Panc1 (cell line): ENCODE measurements around the gene SPINK1. TPM values are rescaled to one million over a fixed set of nuclear protein-coding genes. Genes with fewer than 3 reads are reported as not detected.
A peak's percentile ranks its signal among the peaks of the same experiment; 100 is the strongest.

Experiments
- ATAC-seq: fragments of 200-7000 bp; cut with Tn5 transposase; 2 replicates; pipeline ENCODE4 v1.9.1; 2020; ENCODE audit warnings: mild to moderate bottlenecking, moderate library complexity
- BruUV-seq: library from RNA; stranded (reverse); fragments of 400-500 nt; replicated peaks from 2 replicates; lab custom pipeline; 2021; lab: Mats Ljungman, UMichigan
- CTCF ChIA-PET: fragments of 300-600 bp; sonication (Branson Sonifier 250); formaldehyde crosslinking; loops from one replicate; lab custom pipeline; 2022; ENCODE audit warnings: antibody characterized with exemption; lab: Charles Lee
- POLR2A ChIA-PET: fragments of 300-600 bp; sonication (Branson Sonifier 250); formaldehyde crosslinking; loops from one replicate; lab custom pipeline; 2022; ENCODE audit warnings: antibody characterized with exemption; lab: Charles Lee
- DNase-seq: peaks from one replicate; pipeline ENCODE4 v3.0.0-alpha.2; 2010; ENCODE audit warnings: low read depth, low spot score
- H3K27ac ChIP-seq: 2 replicates; pipeline ENCODE4 v1.5.1; 2011; ENCODE audit warnings: mild to moderate bottlenecking, low read length, inconsistent platforms
- H3K27me3 ChIP-seq: fragments of 200-500 bp; sonication (Bioruptor generic); 2 replicates; pipeline ENCODE4 v1.6.0; 2014; ENCODE audit warnings: low read length, inconsistent platforms; ENCODE audit not compliant: control insufficient read depth, insufficient read depth
- H3K36me3 ChIP-seq: fragments of 200-500 bp; sonication (Bioruptor generic); 2 replicates; pipeline ENCODE4 v1.5.1; 2014; ENCODE audit warnings: inconsistent platforms, mild to moderate bottlenecking, low read length, moderate library complexity; ENCODE audit not compliant: control insufficient read depth, insufficient read depth
- H3K4me1 ChIP-seq: 2 replicates; pipeline ENCODE4 v1.5.1; 2011; ENCODE audit warnings: inconsistent platforms, mild to moderate bottlenecking, low read length, moderate library complexity; ENCODE audit not compliant: control insufficient read depth, insufficient read depth
- H3K4me3 ChIP-seq, 2 experiments: 2 replicates each; pipeline ENCODE4 v1.5.1; 2011 to 2012; ENCODE audit warnings: low read depth in 2 of 2, low read length in 2 of 2, mild to moderate bottlenecking in 2 of 2, inconsistent platforms in 1 of 2, moderate library complexity in 1 of 2
- H3K9me3 ChIP-seq: fragments of 200-500 bp; sonication (Bioruptor generic); 2 replicates; pipeline ENCODE4 v1.5.1; 2014; ENCODE audit warnings: low read depth, mild to moderate bottlenecking, inconsistent platforms, low read length, moderate library complexity; ENCODE audit not compliant: control insufficient read depth, insufficient read depth
- POLR2AphosphoS5 ChIP-seq: IDR thresholded peaks from 2 replicates; pipeline ENCODE4 v1.6.1; 2012; ENCODE audit warnings: mild to moderate bottlenecking, low read depth, low read length, moderate library complexity
- SIN3A ChIP-seq: IDR thresholded peaks from 2 replicates; pipeline ENCODE4 v1.6.1; 2012; ENCODE audit warnings: low read depth, mild to moderate bottlenecking, low read length, moderate library complexity, borderline replicate concordance; ENCODE audit not compliant: insufficient read depth
- TCF7L2 ChIP-seq: IDR thresholded peaks from 2 replicates; pipeline ENCODE4 v1.6.1; 2011; ENCODE audit warnings: mild to moderate bottlenecking, low read depth, low read length, inconsistent platforms
- in situ Hi-C: cut with HindIII; loops from 2 replicates; pipeline ENCODE4 v1.10.0; 2016; ENCODE audit warnings: low sequenced_read_pairs, low pct_unique_long_range_greater_than_20kb
- intact Hi-C: fragments of 100-400 bp; cut with micrococcal nuclease; formaldehyde crosslinking; loops from one replicate; pipeline ENCODE4 v1.10.0; 2022; ENCODE audit not compliant: unreplicated experiment
- total RNA-seq: library from RNA; stranded (reverse); gene quantifications from one replicate; pipeline ENCODE4 v1.2.1, GENCODE V29; 2021; ENCODE audit not compliant: unreplicated experiment
- TF ChIP-seq, protein P1 (sequence below), 2 experiments: IDR thresholded peaks; 2 replicates each; pipeline ENCODE4 v1.6.1; 2011 to 2012; ENCODE audit warnings: low read depth in 2 of 2, control low read depth in 1 of 2, low read length in 1 of 2, mild to moderate bottlenecking in 1 of 2, moderate library complexity in 1 of 2; ENCODE audit not compliant: insufficient read depth in 1 of 2
- TF ChIP-seq, protein P2 (sequence below): fragments of 450-650 bp; IDR thresholded peaks from 2 replicates; pipeline ENCODE4 v1.5.1; 2017; ENCODE audit warnings: mild to moderate bottlenecking

Gene SPINK1
- total RNA-seq, 1 experiment from 2014 or later: 3.0 TPM

DNA sequence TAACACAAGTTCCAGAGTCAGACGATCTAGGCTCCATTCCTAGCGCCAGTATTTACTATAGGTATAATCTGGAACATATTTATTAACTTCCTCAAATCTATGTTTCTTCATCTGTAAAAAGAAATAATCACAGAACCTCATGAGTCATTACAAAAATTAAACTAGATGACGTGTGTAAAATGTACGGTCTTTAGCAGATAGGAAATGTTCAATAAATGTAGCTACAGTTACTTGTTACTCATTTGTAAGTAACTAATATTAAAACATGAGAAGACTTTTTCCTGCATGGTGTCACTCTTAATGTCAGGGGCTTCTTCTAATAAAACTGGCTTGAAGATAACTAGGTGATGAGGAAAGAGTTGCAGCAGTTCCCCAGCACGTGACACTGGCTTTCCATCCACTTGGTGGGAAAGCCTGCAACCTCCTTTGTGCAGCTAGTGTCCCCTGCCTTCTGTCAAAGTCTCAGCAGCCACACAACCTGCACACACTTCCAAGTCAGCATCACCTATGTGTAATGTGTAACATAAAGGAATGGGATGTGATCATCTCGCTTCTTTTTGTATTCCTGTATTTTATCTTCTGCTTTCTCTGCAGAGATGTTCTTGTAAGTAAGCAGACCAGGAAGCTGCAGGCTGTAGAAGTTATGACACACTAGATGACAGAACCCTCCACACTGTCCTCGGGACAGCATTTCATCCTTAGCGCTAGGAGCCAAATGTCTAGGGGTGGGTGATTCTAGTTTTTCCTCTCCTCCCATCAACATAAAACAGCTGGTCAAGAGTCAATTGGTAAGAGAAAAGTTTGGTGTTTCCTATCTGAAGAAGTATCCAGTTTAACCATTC lies 47.1 kb downstream of the SPINK1 start:
- ChIA-PET CTCF (no interaction called here), POLR2A (no interaction called here)
- ATAC-seq: no peak
- Histone ChIP-seq H3K4me1 (no peaks in the 10 kb centered on the region), H3K27ac (no peak overlapping the region), H3K27me3 (no peaks in the 10 kb centered on the region), H3K9me3 (no peaks in the 10 kb centered on the region), H3K36me3 (no peaks in the 10 kb centered on the region), H3K4me3 (no peak overlapping the region)
- intact Hi-C loops: no loop called here
- in situ Hi-C loops: no loop called here
- no peak for DNase-seq
- no TSS peak for BruUV-seq
- TF ChIP-seq, protein P1, sequence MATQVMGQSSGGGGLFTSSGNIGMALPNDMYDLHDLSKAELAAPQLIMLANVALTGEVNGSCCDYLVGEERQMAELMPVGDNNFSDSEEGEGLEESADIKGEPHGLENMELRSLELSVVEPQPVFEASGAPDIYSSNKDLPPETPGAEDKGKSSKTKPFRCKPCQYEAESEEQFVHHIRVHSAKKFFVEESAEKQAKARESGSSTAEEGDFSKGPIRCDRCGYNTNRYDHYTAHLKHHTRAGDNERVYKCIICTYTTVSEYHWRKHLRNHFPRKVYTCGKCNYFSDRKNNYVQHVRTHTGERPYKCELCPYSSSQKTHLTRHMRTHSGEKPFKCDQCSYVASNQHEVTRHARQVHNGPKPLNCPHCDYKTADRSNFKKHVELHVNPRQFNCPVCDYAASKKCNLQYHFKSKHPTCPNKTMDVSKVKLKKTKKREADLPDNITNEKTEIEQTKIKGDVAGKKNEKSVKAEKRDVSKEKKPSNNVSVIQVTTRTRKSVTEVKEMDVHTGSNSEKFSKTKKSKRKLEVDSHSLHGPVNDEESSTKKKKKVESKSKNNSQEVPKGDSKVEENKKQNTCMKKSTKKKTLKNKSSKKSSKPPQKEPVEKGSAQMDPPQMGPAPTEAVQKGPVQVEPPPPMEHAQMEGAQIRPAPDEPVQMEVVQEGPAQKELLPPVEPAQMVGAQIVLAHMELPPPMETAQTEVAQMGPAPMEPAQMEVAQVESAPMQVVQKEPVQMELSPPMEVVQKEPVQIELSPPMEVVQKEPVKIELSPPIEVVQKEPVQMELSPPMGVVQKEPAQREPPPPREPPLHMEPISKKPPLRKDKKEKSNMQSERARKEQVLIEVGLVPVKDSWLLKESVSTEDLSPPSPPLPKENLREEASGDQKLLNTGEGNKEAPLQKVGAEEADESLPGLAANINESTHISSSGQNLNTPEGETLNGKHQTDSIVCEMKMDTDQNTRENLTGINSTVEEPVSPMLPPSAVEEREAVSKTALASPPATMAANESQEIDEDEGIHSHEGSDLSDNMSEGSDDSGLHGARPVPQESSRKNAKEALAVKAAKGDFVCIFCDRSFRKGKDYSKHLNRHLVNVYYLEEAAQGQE (IDR thresholded peaks at IDR 0.05; ENCODE audit: insufficient read depth in 1 of 2, low read depth in 2 of 2, low read length in 1 of 2): no peak
- TF ChIP-seq SIN3A: no peak
- TF ChIP-seq, protein P2, sequence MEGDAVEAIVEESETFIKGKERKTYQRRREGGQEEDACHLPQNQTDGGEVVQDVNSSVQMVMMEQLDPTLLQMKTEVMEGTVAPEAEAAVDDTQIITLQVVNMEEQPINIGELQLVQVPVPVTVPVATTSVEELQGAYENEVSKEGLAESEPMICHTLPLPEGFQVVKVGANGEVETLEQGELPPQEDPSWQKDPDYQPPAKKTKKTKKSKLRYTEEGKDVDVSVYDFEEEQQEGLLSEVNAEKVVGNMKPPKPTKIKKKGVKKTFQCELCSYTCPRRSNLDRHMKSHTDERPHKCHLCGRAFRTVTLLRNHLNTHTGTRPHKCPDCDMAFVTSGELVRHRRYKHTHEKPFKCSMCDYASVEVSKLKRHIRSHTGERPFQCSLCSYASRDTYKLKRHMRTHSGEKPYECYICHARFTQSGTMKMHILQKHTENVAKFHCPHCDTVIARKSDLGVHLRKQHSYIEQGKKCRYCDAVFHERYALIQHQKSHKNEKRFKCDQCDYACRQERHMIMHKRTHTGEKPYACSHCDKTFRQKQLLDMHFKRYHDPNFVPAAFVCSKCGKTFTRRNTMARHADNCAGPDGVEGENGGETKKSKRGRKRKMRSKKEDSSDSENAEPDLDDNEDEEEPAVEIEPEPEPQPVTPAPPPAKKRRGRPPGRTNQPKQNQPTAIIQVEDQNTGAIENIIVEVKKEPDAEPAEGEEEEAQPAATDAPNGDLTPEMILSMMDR: no peak
- no peak for TF ChIP-seq TCF7L2
- no peak for TF ChIP-seq POLR2AphosphoS5

DNA sequence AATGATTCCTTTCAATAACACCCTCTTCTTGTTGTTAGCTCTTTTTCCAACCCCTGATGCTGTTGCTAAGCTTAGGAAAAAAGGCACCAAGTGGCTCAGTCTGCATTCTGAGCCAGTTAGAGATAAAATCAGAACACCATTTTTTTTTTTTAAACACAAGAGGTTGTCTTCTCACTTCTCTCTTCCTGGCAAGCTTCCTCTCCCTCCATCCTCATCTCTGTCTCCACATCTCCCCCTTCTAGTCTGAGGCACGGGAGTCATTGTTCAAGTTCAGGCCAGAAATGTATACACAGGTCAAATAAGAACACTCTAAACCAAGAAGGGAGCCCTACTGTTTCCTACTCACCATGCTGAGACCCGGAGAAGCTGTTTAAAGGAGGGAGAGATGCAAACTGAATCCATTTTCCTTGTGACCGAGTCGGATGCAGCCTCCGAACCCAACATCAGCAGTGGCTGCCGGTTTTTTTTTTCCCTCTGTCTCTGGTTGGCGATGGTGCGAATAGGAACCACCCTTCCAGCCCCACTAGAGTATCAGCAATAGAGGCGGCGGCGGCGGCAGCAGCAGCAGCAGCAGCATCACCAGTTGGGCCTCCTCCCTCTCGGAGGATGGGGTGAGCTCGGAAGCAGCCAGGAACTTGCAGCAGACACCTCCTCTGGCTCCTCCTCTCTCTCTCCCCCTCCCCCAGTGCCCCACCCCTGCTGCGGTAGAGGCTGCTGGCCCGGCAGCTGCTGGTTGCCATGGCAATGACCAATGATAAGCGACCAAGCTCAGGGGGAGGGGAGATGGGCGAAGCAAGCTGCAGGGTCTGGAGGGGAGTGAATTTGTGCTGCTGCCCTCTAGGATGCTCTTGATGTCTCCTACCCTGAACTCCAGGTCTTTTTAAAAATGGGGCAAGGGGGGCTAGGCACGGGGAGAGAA lies 49.1 kb downstream of the SPINK1 start, which contains the start of gene JAKMIP2:
Gene JAKMIP2 (minus strand): TSS at position 619 of the 919 bp plus-strand sequence. CDS start 110,922 bp downstream, outside the sequence.
- H3K4me3 ChIP-seq: peak within 1 kb of the TSS in 1 of 2 experiments; percentile 25; a peak in 1 of 4 replicates
- BruUV-seq: no TSS peak

More for the DNA sequence above, 49.1 kb downstream of the SPINK1 start, which contains the start of gene JAKMIP2:
- in situ Hi-C loops: no loop called here
- POLR2A ChIA-PET: no interaction called here
- intact Hi-C loops: no loop called here
- DNase-seq: no peak
- no peak for TF ChIP-seq SIN3A
- TF ChIP-seq, protein P2: no peak
- TF ChIP-seq, protein P1 (IDR thresholded peaks at IDR 0.05; ENCODE audit: insufficient read depth in 1 of 2, low read depth in 2 of 2, low read length in 1 of 2): no peak
- TF ChIP-seq TCF7L2: no peak
- no peak for TF ChIP-seq POLR2AphosphoS5
- no peaks in the 10 kb centered on the region for H3K27me3 ChIP-seq
- H3K27ac ChIP-seq: no peak within 1 kb of the TSS
- no peaks in the 10 kb centered on the region for H3K36me3 ChIP-seq
- ATAC-seq: no peak
- no peaks in the 10 kb centered on the region for H3K9me3 ChIP-seq
- CTCF ChIA-PET: interaction anchor here (0.6 kb wide), 1 partner anchor 745 kb away, joined by 3 read pairs; no protein-coding TSS in a partner anchor
- H3K4me1 ChIP-seq: no peaks in the 10 kb centered on the region
